Activated B cell treated with CpG ODN at 0.5 μM for 24 hours (primary cell): ENCODE measurements around the gene TBC1D14. TPM values are rescaled to one million over a fixed set of nuclear protein-coding genes. Genes with fewer than 3 reads are reported as not detected.
A peak's percentile ranks its signal among the peaks of the same experiment; 100 is the strongest.

Experiments used
- ATAC-seq: fragments of 200-7000 bp; cut with Tn5 transposase; one replicate; pipeline ENCODE4 v1.10.0; 2021; ENCODE audit warnings: low read depth, mild to moderate bottlenecking, moderate library complexity
- CTCF ChIA-PET: fragments of 350-600 bp; sonication (Branson Sonifier 250); formaldehyde crosslinking; loops from one replicate; lab custom pipeline; 2021; ENCODE audit warnings: antibody characterized with exemption; lab: Charles Lee
- POLR2A ChIA-PET: fragments of 350-600 bp; sonication (Branson Sonifier 250); formaldehyde crosslinking; loops from one replicate; lab custom pipeline; 2021; ENCODE audit warnings: antibody characterized with exemption; lab: Charles Lee
- DNase-seq: peaks from one replicate; pipeline ENCODE4 v3.0.0; 2022
- H3K27ac Mint-ChIP-seq: one replicate; pipeline ENCODE4 v1.8.0; 2020; ENCODE audit warnings: mixed read lengths
- H3K27me3 Mint-ChIP-seq: one replicate; pipeline ENCODE4 v1.8.0; 2021; ENCODE audit warnings: mixed read lengths
- H3K36me3 Mint-ChIP-seq: one replicate; pipeline ENCODE4 v1.8.0; 2021; ENCODE audit warnings: low read depth, mixed read lengths
- H3K4me1 Mint-ChIP-seq: one replicate; pipeline ENCODE4 v1.8.0; 2021; ENCODE audit warnings: mixed read lengths
- H3K4me3 Mint-ChIP-seq: one replicate; pipeline ENCODE4 v1.8.0; 2020; ENCODE audit warnings: mild to moderate bottlenecking, mixed read lengths
- H3K9me3 Mint-ChIP-seq: one replicate; pipeline ENCODE4 v1.8.0; 2020; ENCODE audit warnings: mixed read lengths
- CTCF ChIP-seq: fragments of 200-600 bp; IDR thresholded peaks from one replicate; pipeline ENCODE4 v1.8.0; 2022; ENCODE audit warnings: antibody characterized with exemption, mild to moderate bottlenecking
- intact Hi-C: fragments of 100-400 bp; cut with micrococcal nuclease; formaldehyde crosslinking; loops from one replicate; pipeline ENCODE4 v1.15.1; 2024
- total RNA-seq: library from RNA; stranded (reverse); gene quantifications from 2 replicates; pipeline ENCODE4 v1.2.3, GENCODE V29; 2022

The TBC1D14 gene
- total RNA-seq, 1 donor from 2014 or later, result 35.1 TPM

- no peak for ATAC-seq
- no peak overlapping the region for H3K4me3 Mint-ChIP-seq
- H3K27ac Mint-ChIP-seq, result no peak overlapping the region
- no peaks in the 10 kb centered on the region for H3K9me3 Mint-ChIP-seq
- ChIA-PET POLR2A (interaction anchor here (0.5 to 0.9 kb wide), 2 partner anchors 8 to 18 kb away, joined by 3 to 8 read pairs; no protein-coding TSS in a partner anchor), CTCF (no interaction called here)
- DNase-seq, result no peak
- intact Hi-C loops, result no loop called here
- peaks cover 51% of the 10 kb centered on the region for H3K4me1 Mint-ChIP-seq
- no peak for TF ChIP-seq CTCF
- H3K36me3 Mint-ChIP-seq, result peaks cover 30% of the 10 kb centered on the region
- no peaks in the 10 kb centered on the region for H3K27me3 Mint-ChIP-seq
Measured at GRCh38 chr4:7049739-7050138, 140.1 kb downstream of the TBC1D14 start.

- ChIA-PET CTCF (no interaction called here), POLR2A (no interaction called here)
- peaks cover 43% of the 10 kb centered on the region for H3K4me1 Mint-ChIP-seq
- intact Hi-C loops, result no loop called here
- H3K36me3 Mint-ChIP-seq, result peaks cover 34% of the 10 kb centered on the region
- no peak for TF ChIP-seq CTCF
- H3K4me3 Mint-ChIP-seq, result no peak overlapping the region
- no peaks in the 10 kb centered on the region for H3K9me3 Mint-ChIP-seq
- H3K27me3 Mint-ChIP-seq, result no peaks in the 10 kb centered on the region
- no peak for ATAC-seq
- no peak for DNase-seq
- H3K27ac Mint-ChIP-seq, result no peak overlapping the region
Measured at GRCh38 chr4:7050481-7051143, 141.0 kb downstream of the TBC1D14 start.

GRCh38 chr4:7051144-7051495 lies 141.5 kb downstream of the TBC1D14 start:
- TF ChIP-seq CTCF, result no peak
- intact Hi-C loops, result no loop called here
- ChIA-PET CTCF (no interaction called here), POLR2A (no interaction called here)
- Mint-ChIP-seq H3K27me3 (no peaks in the 10 kb centered on the region), H3K4me1 (peaks cover 38% of the 10 kb centered on the region), H3K36me3 (peaks cover 40% of the 10 kb centered on the region), H3K4me3 (no peak overlapping the region), H3K27ac (no peak overlapping the region), H3K9me3 (no peaks in the 10 kb centered on the region)
- no peak for DNase-seq
- no peak for ATAC-seq

GRCh38 chr4:7051905-7052304 lies 142.3 kb downstream of the TBC1D14 start:
- DNase-seq (no peak), ATAC-seq (no peak)
- Mint-ChIP-seq H3K27me3 (no peaks in the 10 kb centered on the region), H3K36me3 (peaks cover 42% of the 10 kb centered on the region), H3K4me3 (no peak overlapping the region), H3K4me1 (peaks cover 30% of the 10 kb centered on the region), H3K9me3 (no peaks in the 10 kb centered on the region), H3K27ac (no peak overlapping the region)
- intact Hi-C loops, result no loop called here
- ChIA-PET POLR2A (interaction anchor here (0.6 to 0.8 kb wide), 2 partner anchors 8 to 18 kb away, joined by 3 to 6 read pairs; partner anchors contain the start of gene TADA2B), CTCF (no interaction called here)
- TF ChIP-seq CTCF, result no peak

- ChIA-PET POLR2A (interaction anchor here (0.8 kb wide), 1 partner anchor 9 kb away, joined by 3 read pairs; the partner anchor contains the start of gene TADA2B), CTCF (no interaction called here)
- Mint-ChIP-seq H3K9me3 (no peaks in the 10 kb centered on the region), H3K36me3 (peaks cover 43% of the 10 kb centered on the region), H3K27ac (peak overlapping the region; percentile 12), H3K4me1 (peaks cover 26% of the 10 kb centered on the region), H3K4me3 (no peak overlapping the region), H3K27me3 (no peaks in the 10 kb centered on the region)
- DNase-seq (no peak), ATAC-seq (no peak)
- intact Hi-C loops, result no loop called here
- TF ChIP-seq CTCF, result no peak
Measured at GRCh38 chr4:7052313-7052712, 142.7 kb downstream of the TBC1D14 start.
